ENCODE results near the gene ADAMTSL2.

ADAMTSL2 gene

GRCh38 chr9:133595910-133596309, 61.4 kb downstream of the ADAMTSL2 start:
- Histone ChIP-seq H2AFZ (ENCODE audit: low read depth, low read length, severe bottlenecking) (no peak overlapping the region), H3K79me2 (ENCODE audit: insufficient read depth, low read length) (no peaks in the 10 kb centered on the region), H3K27me3 (ENCODE audit: low read length) (no peaks in the 10 kb centered on the region), H3K4me3 (ENCODE audit: insufficient read depth, low read length, poor library complexity, severe bottlenecking) (no peak overlapping the region), H3K9me2 (replicated peaks; ENCODE audit: insufficient read depth, low read length) (no peaks in the 10 kb centered on the region), H3K9ac (ENCODE audit: low read length) (no peak overlapping the region), H3F3A (ENCODE audit: insufficient read depth) (no peaks in the 10 kb centered on the region), H3K4me2 (ENCODE audit: low read depth, low read length, poor library complexity, severe bottlenecking) (no peak overlapping the region), H3K27ac (ENCODE audit: low read depth, low read length) (no peak overlapping the region), H3K9me3 (ENCODE audit: insufficient read depth, low read length) (peaks cover 20% of the 10 kb centered on the region; the same call in 1 of the 2 replicates), H3K36me3 (ENCODE audit: low read length) (no peaks in the 10 kb centered on the region), H4K20me1 (ENCODE audit: low read depth, low read length) (no peaks in the 10 kb centered on the region)
- TF ChIP-seq CTCF (IDR thresholded peaks at IDR 0.05; ENCODE audit: insufficient read depth, low read length, poor library complexity, severe bottlenecking) (no peak), EZH2phosphoT487 (conservative IDR thresholded peaks at IDR 0.05; ENCODE audit: low read length) (no peak)

GRCh38 chr9:133597316-133597957, 62.9 kb downstream of the ADAMTSL2 start:
- peaks cover 20% of the 10 kb centered on the region; the same call in 1 of the 2 replicates for H3K9me3 ChIP-seq (ENCODE audit: insufficient read depth, low read length)
- H3K4me2 ChIP-seq (ENCODE audit: low read depth, low read length, poor library complexity, severe bottlenecking), result no peak overlapping the region
- H3K9ac ChIP-seq (ENCODE audit: low read length), result no peak overlapping the region
- H3K4me3 ChIP-seq (ENCODE audit: insufficient read depth, low read length, poor library complexity, severe bottlenecking), result no peak overlapping the region
- no peaks in the 10 kb centered on the region for H3K79me2 ChIP-seq (ENCODE audit: insufficient read depth, low read length)
- H4K20me1 ChIP-seq (ENCODE audit: low read depth, low read length), result no peaks in the 10 kb centered on the region
- no peaks in the 10 kb centered on the region for H3K9me2 ChIP-seq (replicated peaks; ENCODE audit: insufficient read depth, low read length)
- no peaks in the 10 kb centered on the region for H3F3A ChIP-seq (ENCODE audit: insufficient read depth)
- H2AFZ ChIP-seq (ENCODE audit: low read depth, low read length, severe bottlenecking), result no peak overlapping the region
- no peak for TF ChIP-seq CTCF (IDR thresholded peaks at IDR 0.05; ENCODE audit: insufficient read depth, low read length, poor library complexity, severe bottlenecking)
- H3K27ac ChIP-seq (ENCODE audit: low read depth, low read length), result no peak overlapping the region
- H3K36me3 ChIP-seq (ENCODE audit: low read length), result no peaks in the 10 kb centered on the region
- no peaks in the 10 kb centered on the region for H3K27me3 ChIP-seq (ENCODE audit: low read length)

GRCh38 chr9:133598978-133599377, 64.5 kb downstream of the ADAMTSL2 start:
- no peaks in the 10 kb centered on the region for H3K79me2 ChIP-seq (ENCODE audit: insufficient read depth, low read length)

More at GRCh38 chr9:133598978-133599377, 64.5 kb downstream of the ADAMTSL2 start:
- H3K36me3 ChIP-seq (ENCODE audit: low read length), result no peaks in the 10 kb centered on the region
- H3K4me3 ChIP-seq (ENCODE audit: insufficient read depth, low read length, poor library complexity, severe bottlenecking), result no peak overlapping the region
- TF ChIP-seq CTCF (IDR thresholded peaks at IDR 0.05; ENCODE audit: insufficient read depth, low read length, poor library complexity, severe bottlenecking) (no peak), EZH2phosphoT487 (conservative IDR thresholded peaks at IDR 0.05; ENCODE audit: low read length) (no peak)
- H3K9me2 ChIP-seq (replicated peaks; ENCODE audit: insufficient read depth, low read length), result no peaks in the 10 kb centered on the region
- H3K9ac ChIP-seq (ENCODE audit: low read length), result no peak overlapping the region
- H3K9me3 ChIP-seq (ENCODE audit: insufficient read depth, low read length), result peaks cover 20% of the 10 kb centered on the region; the same call in 1 of the 2 replicates
- H3K27ac ChIP-seq (ENCODE audit: low read depth, low read length), result no peak overlapping the region
- no peak overlapping the region for H3K4me2 ChIP-seq (ENCODE audit: low read depth, low read length, poor library complexity, severe bottlenecking)
- H4K20me1 ChIP-seq (ENCODE audit: low read depth, low read length), result no peaks in the 10 kb centered on the region
- no peak overlapping the region for H2AFZ ChIP-seq (ENCODE audit: low read depth, low read length, severe bottlenecking)
- no peaks in the 10 kb centered on the region for H3K27me3 ChIP-seq (ENCODE audit: low read length)
- H3F3A ChIP-seq (ENCODE audit: insufficient read depth), result no peaks in the 10 kb centered on the region
